ENCODE measurements around the gene ADA. TPM values are rescaled to one million over a fixed set of nuclear protein-coding genes. Genes with fewer than 3 reads are reported as not detected.

ADA gene
- total and polyA plus RNA-seq, 2 of the 13 experiments (the other 11 are each of a cell fraction or from before 2014, with no cell fraction given): 2.5 to 11.3 TPM

- TF ChIP-seq ZNF230 (CRISPR knock-in tag; IDR thresholded peaks at IDR 0.05): no peak
- no peak for TF ChIP-seq BCL3 (CRISPR knock-in tag; IDR thresholded peaks at IDR 0.05)
- no peak for TF ChIP-seq ZNF709 (CRISPR knock-in tag; IDR thresholded peaks at IDR 0.05)
- no peak for TF ChIP-seq CC2D1A (CRISPR knock-in tag; IDR thresholded peaks at IDR 0.05)
- TF ChIP-seq DMAP1 (CRISPR knock-in tag; IDR thresholded peaks at IDR 0.05): no peak
These were observed 14.6 kb upstream of the ADA start (continued) for GRCh38 chr20:44666066-44666465.

GRCh38 chr20:44664131-44664530 is 12.6 kb upstream of the ADA start:
- Histone ChIP-seq H4K20me1 (ENCODE audit: insufficient read depth, low read length) (no peaks in the 10 kb centered on the region), H3K36me3 (replicated peaks in 1 of 2; ENCODE audit: control insufficient read depth in 1 of 2, insufficient read depth in 2 of 2, low read length in 2 of 2) (no peaks in the 10 kb centered on the region), H3K79me2 (ENCODE audit: insufficient read depth, low read length) (no peaks in the 10 kb centered on the region), H3K27ac (ENCODE audit: extremely low read length, insufficient read depth, low read length) (no peak overlapping the region), H3K4me3 (replicated peaks in 1 of 3; ENCODE audit: insufficient read depth in 1 of 3, low read depth in 2 of 3, low read length in 3 of 3) (no peak overlapping the region), H3K9me3 (ENCODE audit: low read length) (no peaks in the 10 kb centered on the region), H3K27me3 (ENCODE audit: control insufficient read depth in 1 of 2, insufficient read depth in 2 of 2, low read length in 2 of 2) (peaks cover 0 to 29% of the 10 kb centered on the region in 2 experiments; a peak in 3 of 5 replicates), H3K4me1 (ENCODE audit: insufficient read depth, low read length) (no peaks in the 10 kb centered on the region), H3K9ac (ENCODE audit: insufficient read depth, low read depth, low read length) (no peak overlapping the region), H3K4me2 (ENCODE audit: low read depth, low read length) (no peak overlapping the region), H2AFZ (ENCODE audit: low read length) (no peak overlapping the region)
- ChIA-PET CTCF (ENCODE audit: low intra/inter-chr PET ratio, low total read pairs) (no interaction called here), POLR2A (no interaction called here)
- WGBS (ENCODE audit: low lambda C conversion rate): under 1% methylated on average over 3 of the region's 3 CpGs
- intact Hi-C loops (cut with micrococcal nuclease; ENCODE audit: unreplicated experiment) (no loop called here), in situ Hi-C loops (cut with HindIII; ENCODE audit: extremely low pct_ligation_motif_present, low pct_unique_long_range_greater_than_20kb) (no loop called here)
- ATAC-seq: no peak
- DNase-seq (ENCODE audit: low spot score): no peak
- FAIRE-seq: no peak
- TF ChIP-seq ZBTB2 (CRISPR knock-in tag; IDR thresholded peaks at IDR 0.05; ENCODE audit: low read depth): no peak
- TF ChIP-seq KAT7 (CRISPR knock-in tag; IDR thresholded peaks at IDR 0.05; ENCODE audit: borderline replicate concordance): no peak
- no peak for TF ChIP-seq TFAP4 (IDR thresholded peaks at IDR 0.05; ENCODE audit: borderline replicate concordance, low read depth)
- TF ChIP-seq ZNF879 (CRISPR knock-in tag; IDR thresholded peaks at IDR 0.05): no peak
- TF ChIP-seq IRF1 (CRISPR knock-in tag; IDR thresholded peaks at IDR 0.05; ENCODE audit: low read depth): no peak
- no peak for TF ChIP-seq ZNF878 (CRISPR knock-in tag; IDR thresholded peaks at IDR 0.05)
- no peak for TF ChIP-seq ZNF670 (CRISPR knock-in tag; IDR thresholded peaks at IDR 0.05; ENCODE audit: borderline replicate concordance)
- TF ChIP-seq JDP2 (CRISPR knock-in tag; IDR thresholded peaks at IDR 0.05; ENCODE audit: borderline replicate concordance): no peak
- TF ChIP-seq ZNF331 (CRISPR knock-in tag; IDR thresholded peaks at IDR 0.05): no peak
- no peak for TF ChIP-seq ZNF17 (CRISPR knock-in tag; IDR thresholded peaks at IDR 0.05)
- no peak for TF ChIP-seq MXD4 (CRISPR knock-in tag; IDR thresholded peaks at IDR 0.05)
- no peak for TF ChIP-seq JARID2 (CRISPR knock-in tag; IDR thresholded peaks at IDR 0.05; ENCODE audit: insufficient replicate concordance)
- no TSS peak for BruUV-seq (replicated peaks)

All from HepG2 (cell line).